Activated CD8-positive, alpha-beta memory T cell treated with anti-CD3 and anti-CD28 coated beads for 1 hour (primary cell): ENCODE measurements around the gene NGRN.
"Not testable (repeated sequence)": the region's sequence is repeated elsewhere in the genome, so short reads cannot be mapped to it uniquely, and the experiment has no call there.

ENCODE experiments used
- DNase-seq, 2 donors: peaks; one replicate each; pipeline ENCODE4 v3.0.0-alpha.2; 2020; ENCODE audit warnings: low read depth in 1 of 2; ENCODE audit errors: extremely low read depth in 1 of 2

NGRN gene

GRCh38 chr15:90234096-90234988 is 31.1 kb upstream of the NGRN start, which contains the start of gene GDPGP1:
GDPGP1 (plus strand) TSS chr15:90234209; CDS start chr15:90240909, 6,700 bp downstream.
- DNase-seq = peak in 1 of 2 donors; percentile 92

GRCh38 chr15:90239371-90239770 is 26.1 kb upstream of the NGRN start:
- no peak for DNase-seq

- no peak for DNase-seq
These were observed 24.6 kb upstream of the NGRN start for GRCh38 chr15:90240856-90241255.

- DNase-seq = no peak
These were observed 23.9 kb upstream of the NGRN start for GRCh38 chr15:90241343-90242192.

GRCh38 chr15:90243943-90244639 is 21.4 kb upstream of the NGRN start:
- no peak for DNase-seq

GRCh38 chr15:90248789-90249202 is 16.7 kb upstream of the NGRN start:
- DNase-seq = no peak

GRCh38 chr15:90249203-90249863 is 16.1 kb upstream of the NGRN start, which contains the start of gene TTLL13:
TTLL13 (plus strand) TSS chr15:90249556; CDS start chr15:90250631, 1,075 bp downstream.
- DNase-seq = peak in 1 of 2 donors; percentile 64

GRCh38 chr15:90257776-90258175 is 7.7 kb upstream of the NGRN start:
- DNase-seq = no peak

- no peak for DNase-seq
These were observed 5.9 kb upstream of the NGRN start for GRCh38 chr15:90259524-90259923.

- DNase-seq = not testable (repeated sequence)
These were observed 4.7 kb upstream of the NGRN start for GRCh38 chr15:90260731-90261130.

- DNase-seq = no peak
These were observed 3.7 kb upstream of the NGRN start for GRCh38 chr15:90261811-90262210.

- DNase-seq = no peak
These were observed 3.0 kb upstream of the NGRN start for GRCh38 chr15:90262426-90262825.

GRCh38 chr15:90264671-90265070 is 801 bp upstream of the NGRN start:
- DNase-seq = no peak

- no peak for DNase-seq
These were observed 574 bp downstream of the NGRN start for GRCh38 chr15:90266061-90266431.

GRCh38 chr15:90266485-90266884 is 1.0 kb downstream of the NGRN start:
- no peak for DNase-seq

GRCh38 chr15:90268415-90268814 is 2.9 kb downstream of the NGRN start:
- no peak for DNase-seq

- no peak for DNase-seq
These were observed 5.2 kb downstream of the NGRN start for GRCh38 chr15:90270502-90271150.

- DNase-seq = no peak
These were observed 6.1 kb downstream of the NGRN start for GRCh38 chr15:90271459-90272166.

- DNase-seq = not testable (repeated sequence)
These were observed 13.0 kb downstream of the NGRN start for GRCh38 chr15:90278467-90278866.
